Jurkat, Clone E6-1 (cell line): ENCODE measurements around the gene TPMT.
"Not testable (repeated sequence)": the region's sequence is repeated elsewhere in the genome, so short reads cannot be mapped to it uniquely, and the experiment has no call there.

Experiments used
- DNase-seq: peaks from one replicate; pipeline ENCODE4 v3.0.0-alpha.2; 2011; ENCODE audit warnings: low read depth, low spot score
- H3K4me3 ChIP-seq: 2 replicates; pipeline ENCODE4 v1.5.1; 2011; ENCODE audit warnings: mild to moderate bottlenecking, low read length, control low read depth, moderate library complexity

TPMT gene

DNA sequence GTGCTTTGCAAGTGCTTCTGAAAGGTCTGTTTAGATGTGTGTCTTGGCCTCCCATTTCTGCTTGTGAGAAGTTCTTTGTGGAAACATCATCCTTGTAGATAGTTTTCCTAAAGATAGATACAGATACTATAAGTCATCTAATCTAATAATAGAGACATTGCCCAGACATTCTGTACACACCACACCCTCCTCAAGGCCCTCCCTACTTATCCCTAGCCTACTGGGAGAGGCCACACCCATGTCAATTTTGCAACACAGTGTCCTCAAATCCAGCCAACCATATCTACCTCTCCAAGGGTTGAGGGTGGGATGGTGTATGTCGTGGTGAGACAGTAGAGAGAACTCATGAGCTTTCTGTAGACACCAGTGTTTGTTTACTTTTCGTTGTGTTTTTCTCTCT, 6.6 kb upstream of the TPMT start:
- no peak overlapping the region for H3K4me3 ChIP-seq
- DNase-seq, result no peak

DNA sequence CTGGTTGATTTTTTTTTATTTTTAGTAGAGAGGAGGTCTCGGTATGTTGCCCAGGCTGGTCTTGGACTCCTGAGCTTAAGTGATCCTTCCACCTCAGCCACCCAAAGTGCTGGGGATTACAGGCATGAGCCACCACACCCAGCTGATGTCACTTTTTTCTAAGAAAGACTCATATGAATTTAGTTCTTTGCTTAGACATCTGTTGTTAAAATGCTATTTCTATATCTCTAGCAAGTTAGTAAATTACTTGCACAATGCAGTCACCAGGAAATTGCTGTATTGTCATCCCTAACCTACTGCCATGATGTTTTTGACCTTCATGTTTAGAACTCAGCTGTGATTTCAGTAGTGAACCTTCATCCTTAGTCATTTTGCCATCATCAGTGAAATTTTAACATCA, 6.0 kb upstream of the TPMT start:
- no peak overlapping the region for H3K4me3 ChIP-seq
- DNase-seq, result no peak

DNA sequence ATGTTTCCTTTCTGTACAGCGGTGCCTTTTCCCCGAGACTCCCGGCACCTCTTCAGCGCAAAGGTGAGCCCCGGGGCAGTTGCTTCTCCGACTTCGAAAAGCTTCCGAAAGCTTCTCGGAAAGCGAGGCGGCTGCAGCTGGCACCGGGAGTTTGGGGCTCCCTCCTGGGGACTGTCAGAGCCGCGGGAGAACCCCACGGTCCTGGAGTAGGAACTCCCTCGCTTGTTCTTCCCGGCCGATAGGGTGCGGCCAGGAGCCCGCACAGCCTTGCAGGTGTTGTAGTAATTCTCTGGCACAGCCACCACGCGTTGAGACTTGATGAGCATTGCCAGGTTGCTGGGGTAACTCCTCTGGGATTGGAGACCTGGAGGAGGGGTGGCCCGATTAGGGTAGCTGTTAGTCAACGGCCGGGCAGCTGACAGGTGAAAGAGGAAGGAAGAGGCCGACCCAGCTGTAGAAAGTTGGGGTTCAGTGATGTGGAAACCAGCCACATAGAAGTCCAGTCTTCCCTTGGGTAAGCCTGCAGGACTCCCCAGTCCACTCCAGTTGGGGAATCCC, 1.1 kb upstream of the TPMT start:
- peak overlapping the region; percentile 87 for H3K4me3 ChIP-seq
- peak; percentile 54 for DNase-seq

DNA sequence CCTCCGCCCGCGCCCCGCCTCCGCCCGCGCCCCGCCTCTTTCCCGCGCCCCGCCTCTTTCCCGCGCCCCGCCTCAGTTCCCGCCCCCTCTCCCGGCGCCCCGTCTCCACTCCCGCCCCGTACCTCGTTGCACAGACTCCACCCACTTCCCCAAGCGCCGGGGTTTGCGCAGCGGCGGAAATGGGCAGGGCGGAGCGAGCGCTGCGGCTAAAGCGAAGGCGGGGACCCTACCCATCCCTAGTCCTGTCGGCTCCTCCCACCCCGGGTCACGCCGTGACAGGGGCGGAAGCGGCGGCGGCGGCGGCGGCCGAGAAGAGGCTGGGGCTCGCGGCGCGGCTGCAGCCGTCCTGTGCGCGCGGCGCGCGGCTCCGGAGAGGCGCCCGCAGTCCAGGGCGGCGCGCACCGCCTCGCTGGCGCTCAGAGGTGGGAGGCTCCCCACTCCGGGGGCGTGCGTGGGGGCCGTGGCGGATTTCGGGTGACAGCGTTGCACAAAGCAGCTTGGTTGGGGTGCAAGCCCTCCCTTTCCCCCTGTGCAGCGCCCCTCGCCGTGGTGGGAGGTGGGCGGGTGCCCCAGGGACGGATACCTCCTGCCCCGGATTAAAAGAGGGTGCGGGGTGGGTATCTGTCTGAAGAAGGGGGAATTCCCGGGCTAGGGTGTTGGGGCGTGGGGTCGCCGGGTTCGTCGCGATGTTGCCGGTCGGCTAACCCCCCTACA, 430 bp upstream of the TPMT start, which contains the start of gene KDM1B:
TSS of gene KDM1B (plus strand) at position 273 of the 714 bp plus-strand sequence. CDS start 4,474 bp downstream, outside the sequence.
- peak; percentile 94 for DNase-seq
- H3K4me3 ChIP-seq, result peak within 1 kb of the TSS; percentile 96

DNA sequence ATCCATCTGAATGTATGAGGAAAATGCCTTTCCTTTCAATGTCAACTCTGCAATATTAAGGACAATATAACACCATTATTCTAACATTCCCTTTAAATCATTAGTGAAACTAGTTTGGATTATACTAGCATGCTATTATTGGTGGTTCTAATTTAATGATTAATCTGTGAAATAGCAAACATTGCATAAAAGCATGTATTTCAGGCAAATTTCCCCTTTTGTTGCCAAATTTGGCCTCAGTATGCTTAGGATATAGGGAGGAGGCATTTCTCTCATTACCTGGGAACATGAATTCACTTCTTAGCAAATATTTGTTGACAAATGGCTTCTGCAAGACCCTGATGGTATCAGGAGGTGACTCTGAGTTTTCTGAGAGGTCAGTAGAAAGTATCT, 1.6 kb downstream of the TPMT start:
- H3K4me3 ChIP-seq, result no peak overlapping the region

DNA sequence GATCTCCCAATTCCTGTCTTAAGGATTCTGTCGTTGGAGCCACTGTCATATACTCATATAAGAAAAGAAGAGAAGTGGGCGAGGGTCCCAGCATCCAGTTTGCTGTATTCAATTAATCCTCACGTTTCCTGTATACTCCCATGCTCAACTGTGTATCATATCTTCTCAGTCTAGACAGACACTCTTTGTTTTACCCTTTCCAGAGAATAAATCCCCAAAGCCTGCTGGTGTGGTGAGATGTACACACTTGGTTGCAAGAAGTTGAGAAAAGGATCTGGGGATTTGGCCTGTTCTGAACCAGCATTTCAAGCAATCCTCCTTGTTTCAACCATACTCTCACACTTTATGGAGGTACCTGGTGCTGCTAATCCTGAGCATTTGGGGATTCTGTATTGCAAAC, 3.1 kb downstream of the TPMT start:
- DNase-seq, result no peak
- H3K4me3 ChIP-seq, result no peak overlapping the region

More for the DNA sequence above, 1.6 kb downstream of the TPMT start:
- no peak for DNase-seq

DNA sequence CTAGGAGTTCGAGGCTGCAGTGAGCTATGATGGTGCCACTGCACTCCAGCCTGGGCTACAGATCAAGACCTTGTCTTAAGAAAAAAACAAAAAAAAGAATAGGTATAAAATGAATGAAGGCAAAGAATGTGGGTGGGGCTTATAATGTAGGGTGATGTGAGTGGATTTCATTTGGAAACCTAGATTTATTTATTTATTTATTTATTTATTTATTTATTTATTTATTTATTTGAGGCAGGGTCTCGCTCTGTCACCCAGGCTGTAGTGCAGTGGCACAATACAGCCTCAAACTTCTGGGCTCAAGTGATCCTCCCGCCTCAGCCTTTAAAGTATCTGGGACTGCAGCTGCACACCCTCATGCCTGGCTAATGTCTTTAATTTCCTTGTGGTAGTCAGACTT, 3.5 kb downstream of the TPMT start:
- not testable (repeated sequence) for H3K4me3 ChIP-seq, DNase-seq

DNA sequence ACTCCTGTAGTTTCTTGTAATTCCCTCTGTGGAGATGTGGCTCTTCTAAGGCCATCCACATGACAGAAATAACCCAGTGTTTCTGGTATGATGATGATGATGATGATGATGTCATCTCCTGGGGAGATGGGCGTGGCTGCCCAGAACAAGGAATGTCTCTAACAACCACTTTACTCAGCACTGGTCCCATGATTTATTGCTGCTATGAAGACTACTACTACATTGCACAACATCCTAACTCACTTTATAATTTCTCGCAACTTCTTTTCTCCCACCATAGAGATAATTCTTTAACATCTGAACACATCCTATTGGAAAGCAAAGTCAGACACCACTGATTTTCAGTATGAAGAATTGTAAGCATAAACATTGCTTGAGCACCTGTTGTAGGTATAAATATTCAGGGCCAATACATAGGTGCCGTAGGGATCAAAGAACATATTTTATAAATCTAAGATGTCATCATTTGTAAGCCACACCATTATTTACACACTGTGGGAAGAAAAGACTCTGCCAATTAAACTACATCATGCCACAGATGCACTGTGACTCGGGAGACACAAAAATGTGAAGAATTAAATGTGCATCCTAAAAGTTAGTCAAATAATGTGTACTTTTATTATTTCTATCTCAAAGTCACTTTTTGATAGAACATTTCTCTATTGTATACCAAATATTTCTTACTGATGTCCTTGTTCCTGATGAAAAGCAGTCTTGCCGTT, 6.4 kb downstream of the TPMT start:
- DNase-seq, result no peak
- H3K4me3 ChIP-seq, result no peak overlapping the region

DNA sequence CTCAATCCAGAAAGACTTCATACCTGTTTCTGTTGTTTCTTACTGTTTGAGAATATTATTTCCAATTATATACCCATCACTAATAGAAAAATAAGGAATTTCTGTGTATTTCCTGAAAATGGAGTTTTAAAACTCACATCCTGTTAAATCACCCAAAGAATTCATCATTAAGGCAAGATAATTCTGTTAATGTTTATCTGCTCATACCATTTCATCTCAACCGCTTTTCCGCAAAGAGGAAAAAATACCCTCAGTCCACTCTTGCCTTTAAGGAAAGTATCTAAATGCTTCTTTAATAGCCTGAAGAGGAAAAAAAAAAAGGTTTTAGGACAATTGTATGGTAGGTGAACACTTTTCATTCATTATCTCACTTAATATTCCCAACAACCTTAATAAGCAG, 7.3 kb downstream of the TPMT start:
- no peak for DNase-seq

DNA sequence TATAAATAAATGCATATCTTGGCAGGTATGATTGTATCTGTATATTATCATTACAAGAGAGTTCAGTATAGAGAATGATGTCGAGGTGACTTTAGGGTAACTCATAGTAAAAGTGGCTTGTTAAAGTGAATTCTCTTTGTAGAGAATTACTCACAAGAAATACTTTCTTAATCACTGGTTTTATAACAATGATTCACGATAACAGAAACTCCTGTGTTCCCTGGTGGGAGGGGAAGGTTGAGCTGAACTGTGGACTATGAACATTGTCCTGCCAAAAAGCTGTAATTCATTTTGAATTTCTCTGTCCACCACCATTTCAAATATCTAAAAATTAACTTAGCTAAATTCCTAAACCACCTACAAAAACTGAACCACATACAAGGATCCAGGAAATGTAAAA, 7.7 kb downstream of the TPMT start:
- DNase-seq, result no peak
- H3K4me3 ChIP-seq, result no peak overlapping the region

More for the DNA sequence above, 7.3 kb downstream of the TPMT start:
- no peak overlapping the region for H3K4me3 ChIP-seq

DNA sequence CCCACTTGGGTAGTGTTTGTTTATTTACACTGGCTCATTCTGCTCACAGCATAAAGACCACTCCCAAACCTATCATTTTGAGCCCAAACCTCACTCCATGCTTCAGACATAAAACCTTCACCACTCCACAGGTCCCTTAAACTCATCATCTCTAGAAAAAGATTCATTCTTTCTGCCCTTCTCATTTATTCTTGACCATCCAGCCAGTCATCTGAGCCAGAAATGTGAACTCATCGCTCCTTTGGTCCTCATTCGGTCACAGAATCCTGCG, 12.4 kb downstream of the TPMT start:
- no peak overlapping the region for H3K4me3 ChIP-seq
- no peak for DNase-seq

DNA sequence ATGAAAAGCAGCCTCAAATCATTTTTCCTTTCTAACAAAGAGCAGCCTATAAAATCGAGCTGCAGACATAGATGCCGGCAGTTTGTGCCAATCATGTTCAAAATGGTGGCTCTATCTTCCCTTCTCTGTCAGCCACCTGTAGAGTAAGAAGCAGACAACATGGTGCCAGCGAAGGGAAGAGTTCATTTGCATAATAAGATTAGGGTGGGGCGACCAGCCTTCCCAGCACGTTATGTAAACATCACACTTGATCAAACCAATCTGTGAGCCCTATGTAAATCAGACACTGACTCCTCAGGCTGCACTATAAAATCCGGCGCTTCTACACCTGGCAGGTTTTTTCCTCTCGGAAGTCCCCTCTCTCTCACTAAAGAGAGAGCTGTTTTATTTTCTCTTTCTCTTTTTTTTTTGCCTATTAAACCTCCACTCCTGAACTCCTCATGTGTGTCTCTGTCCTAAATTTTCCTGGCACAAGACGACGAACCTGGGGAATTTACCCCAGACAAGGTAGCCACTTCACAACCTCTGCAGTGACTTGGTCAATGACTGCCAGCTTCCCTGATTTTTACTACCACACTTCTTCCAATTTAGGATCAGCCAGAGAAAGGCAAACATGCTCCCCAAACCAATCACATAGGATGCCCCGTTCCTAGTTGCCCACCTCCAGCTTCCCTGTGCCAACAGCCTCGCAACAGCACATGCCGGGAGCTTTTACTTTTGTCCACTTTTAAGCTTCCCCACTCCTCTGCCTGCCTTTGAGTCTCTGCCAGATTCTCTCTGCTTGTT, 12.9 kb downstream of the TPMT start:
- no peak overlapping the region for H3K4me3 ChIP-seq
- DNase-seq, result no peak

DNA sequence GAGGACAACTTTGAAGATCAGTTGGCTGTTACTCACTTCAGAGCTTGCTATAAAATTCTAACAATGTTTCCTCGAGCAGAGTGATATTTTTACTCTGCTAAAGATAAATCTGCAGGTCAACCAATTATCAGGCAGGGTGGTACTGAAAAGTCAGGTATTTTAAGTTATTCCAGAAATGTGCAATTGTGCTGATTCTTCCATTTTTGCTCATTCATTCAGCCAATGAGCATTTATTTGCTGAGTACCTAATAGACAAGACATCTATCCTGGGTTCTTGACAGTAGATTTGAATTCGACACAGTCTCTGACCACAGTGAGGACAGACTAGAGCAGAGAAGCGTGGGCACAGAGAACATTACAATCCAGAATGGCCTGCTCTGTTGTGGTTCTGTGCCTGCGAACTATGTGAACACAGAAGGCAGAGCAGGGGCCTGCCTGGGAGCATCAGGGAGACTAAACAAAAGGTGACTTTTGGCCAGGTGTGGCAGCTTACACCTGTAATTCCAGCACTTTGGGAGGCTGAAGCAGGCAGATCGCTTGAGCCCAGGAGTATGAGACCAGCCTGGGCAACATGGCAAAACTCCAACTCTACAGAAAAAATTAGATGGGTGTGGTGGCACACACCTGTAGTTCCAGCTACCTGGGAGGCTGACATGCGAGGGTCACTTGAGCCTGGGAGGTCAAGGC, 14.8 kb downstream of the TPMT start:
- no peak for DNase-seq
- H3K4me3 ChIP-seq, result no peak overlapping the region

DNA sequence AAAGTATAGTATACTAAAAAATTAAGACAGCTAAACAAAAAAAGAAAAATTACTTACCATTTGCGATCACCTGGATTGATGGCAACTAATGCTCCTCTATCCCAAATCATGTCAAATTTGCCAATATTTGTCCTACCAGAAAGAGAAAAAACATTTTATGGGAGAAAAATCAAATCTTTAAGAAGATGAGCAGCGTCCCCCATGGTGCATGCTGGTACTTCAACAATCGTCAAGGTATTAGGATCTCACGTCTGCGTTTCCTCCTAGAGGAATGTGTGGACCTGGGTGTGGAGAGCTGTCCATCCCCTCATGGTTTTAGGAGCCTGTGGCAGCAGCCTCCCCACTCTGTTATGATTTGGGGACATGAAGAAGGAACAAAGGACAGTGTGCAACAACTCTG, 16.0 kb downstream of the TPMT start:
- no peak overlapping the region for H3K4me3 ChIP-seq

DNA sequence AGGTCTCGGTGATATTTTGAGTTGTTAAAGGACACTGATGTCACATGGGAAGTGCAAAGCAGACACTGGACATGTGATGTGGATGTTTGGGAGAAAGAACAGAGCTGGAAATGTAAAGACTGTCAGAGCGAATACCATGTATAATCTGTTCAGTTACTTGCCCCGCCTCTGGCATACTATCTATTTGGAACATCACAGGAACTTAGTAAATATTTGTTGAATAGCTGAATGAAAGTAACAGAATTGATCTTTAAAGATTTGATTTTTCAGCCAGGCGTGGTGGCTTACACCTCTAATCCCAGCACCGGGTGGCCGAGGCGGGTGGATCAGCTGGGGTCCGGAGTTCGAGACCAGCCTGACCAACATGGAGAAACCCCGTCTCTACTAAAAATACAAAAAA, 18.6 kb downstream of the TPMT start:
- no peak for DNase-seq
- no peak overlapping the region for H3K4me3 ChIP-seq

More for the DNA sequence above, 16.0 kb downstream of the TPMT start:
- DNase-seq, result no peak

DNA sequence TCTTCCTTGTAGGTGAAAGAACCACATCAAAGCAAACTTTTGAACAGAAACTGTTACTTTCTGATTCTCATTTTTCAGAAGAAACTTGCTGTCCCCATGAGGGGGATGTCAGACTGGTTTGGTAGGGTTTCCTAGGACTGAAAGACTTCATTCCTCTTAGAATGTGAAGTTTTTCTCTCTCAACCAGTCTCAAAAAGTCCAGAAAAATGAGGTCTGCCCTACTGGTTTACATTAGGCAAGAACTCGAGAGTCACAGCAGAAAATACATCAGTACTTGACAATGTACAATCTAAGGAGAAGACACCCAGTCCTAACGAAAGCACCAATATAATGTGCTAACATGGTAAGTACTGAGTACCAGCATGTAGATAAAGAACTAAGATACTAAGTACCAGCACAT, 19.7 kb downstream of the TPMT start:
- no peak for DNase-seq
- no peak overlapping the region for H3K4me3 ChIP-seq

DNA sequence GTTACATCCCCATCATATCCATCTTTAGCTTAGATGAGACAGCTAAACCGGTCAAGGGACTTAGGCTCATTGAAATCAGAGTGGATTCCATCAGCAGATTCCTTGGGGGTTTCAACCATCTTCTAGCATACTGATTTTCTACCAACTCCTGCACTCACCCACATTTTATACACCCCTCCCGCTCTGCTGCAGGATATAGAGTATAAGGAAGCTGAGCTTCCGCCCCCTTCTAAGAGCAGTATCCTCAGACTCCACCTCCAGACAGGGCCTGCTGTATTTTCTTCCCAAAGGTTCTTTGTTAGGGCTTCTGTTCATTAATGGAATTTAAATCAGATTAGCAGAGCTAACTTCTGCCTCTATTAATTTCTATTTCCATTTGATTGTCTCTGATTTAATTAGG, 22.5 kb downstream of the TPMT start:
- no peak overlapping the region for H3K4me3 ChIP-seq
- DNase-seq, result no peak

DNA sequence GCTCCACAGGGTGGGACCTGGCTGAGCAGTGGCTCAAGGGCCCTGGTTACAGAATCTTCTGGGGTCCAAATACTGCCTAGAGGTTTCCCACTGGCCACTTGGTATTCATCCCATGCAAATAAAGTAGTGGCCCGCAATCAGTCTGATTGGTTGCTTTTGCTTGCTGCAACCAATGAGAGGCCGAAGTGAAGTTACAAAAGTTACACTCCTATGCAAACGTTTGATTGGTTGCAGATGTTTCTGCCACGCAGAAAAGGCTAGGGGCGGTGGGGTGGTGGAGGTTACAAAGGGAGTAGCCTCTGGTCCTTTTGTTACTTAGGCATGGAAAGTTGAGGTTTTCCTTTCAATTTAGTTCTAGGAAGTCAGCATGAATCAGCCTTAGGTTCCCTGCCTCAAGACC, 28.8 kb downstream of the TPMT start:
- no peak overlapping the region for H3K4me3 ChIP-seq
- no peak for DNase-seq
